ENCODE results near the gene TTC39A.
A peak's percentile ranks its signal among the peaks of the same experiment; 100 is the strongest.
"Not testable (repeated sequence)": the region's sequence is repeated elsewhere in the genome, so short reads cannot be mapped to it uniquely, and the experiment has no call there.

The TTC39A gene

DNA sequence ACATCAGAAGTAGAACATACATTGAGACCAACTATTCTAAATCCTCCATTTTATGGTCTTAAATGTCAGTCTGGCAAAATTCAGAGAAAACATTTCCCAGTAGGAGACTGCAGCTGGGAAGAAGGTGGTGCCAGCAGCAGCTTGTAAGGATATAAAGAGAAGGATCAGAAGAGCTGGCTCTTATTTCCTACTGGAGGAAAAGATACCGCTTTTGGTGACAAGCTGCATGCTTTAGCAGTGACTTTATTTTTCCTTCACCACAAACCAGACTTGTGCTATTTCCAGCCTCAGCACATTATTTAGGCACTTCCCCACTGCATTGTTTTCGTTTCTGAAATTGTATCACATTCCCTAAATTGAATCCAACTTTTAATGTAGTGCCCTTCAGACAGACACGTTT is 65.9 kb downstream of the TTC39A start:
- DNase-seq = peak; percentile 59

DNA sequence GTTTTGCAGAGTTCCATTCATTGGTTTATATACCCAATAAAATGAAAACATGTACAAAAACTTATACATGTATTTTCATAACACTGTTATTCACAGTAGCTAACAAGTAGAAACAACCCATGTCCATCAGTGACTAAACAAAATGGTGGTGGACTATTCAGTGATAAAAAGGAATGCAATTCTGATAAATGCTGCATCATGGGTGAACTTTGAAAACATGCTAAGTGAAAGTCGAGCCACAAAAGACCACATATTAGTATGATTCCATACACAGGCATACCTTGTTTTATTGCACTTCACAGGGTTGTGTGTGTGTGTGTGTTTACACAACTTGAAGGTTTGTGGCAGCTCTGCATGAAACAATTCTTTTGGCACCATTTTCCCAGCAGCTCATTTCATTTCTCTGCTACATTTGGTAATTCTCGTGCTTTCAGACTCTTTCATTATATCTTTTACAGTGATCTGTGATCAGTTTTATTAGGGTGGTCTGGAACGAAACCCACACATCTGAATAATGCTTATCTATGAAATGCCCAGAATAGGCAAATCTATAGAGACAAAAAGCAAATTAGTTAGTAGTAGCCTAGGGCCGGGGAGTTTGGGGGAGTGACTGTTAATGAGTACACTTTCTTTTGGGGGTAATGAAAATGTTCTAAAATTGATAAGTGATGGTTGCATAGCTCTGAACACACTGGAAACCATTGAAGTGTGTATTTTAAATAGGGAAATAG is 67.0 kb downstream of the TTC39A start:
- no peak for DNase-seq

DNA sequence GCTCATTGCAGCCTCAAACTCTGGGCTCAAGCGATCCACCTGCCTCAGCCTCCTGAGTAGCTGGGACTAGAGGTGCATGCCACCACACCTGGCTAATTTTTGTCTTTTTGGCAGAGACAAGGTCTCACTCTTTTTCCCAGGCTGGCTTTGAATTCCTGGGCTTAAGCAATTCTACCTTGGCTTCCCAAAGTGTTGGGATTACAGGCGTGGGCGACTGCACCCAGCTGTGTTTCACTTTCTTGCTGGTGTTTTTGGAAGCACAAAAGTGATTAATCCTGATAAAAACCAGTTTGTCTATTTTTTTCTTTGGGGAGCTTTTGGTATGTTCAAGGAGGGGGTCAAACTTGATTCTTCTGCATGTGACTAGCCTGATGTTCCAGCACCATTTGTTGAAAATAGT is 75.0 kb downstream of the TTC39A start:
- no peak for DNase-seq

DNA sequence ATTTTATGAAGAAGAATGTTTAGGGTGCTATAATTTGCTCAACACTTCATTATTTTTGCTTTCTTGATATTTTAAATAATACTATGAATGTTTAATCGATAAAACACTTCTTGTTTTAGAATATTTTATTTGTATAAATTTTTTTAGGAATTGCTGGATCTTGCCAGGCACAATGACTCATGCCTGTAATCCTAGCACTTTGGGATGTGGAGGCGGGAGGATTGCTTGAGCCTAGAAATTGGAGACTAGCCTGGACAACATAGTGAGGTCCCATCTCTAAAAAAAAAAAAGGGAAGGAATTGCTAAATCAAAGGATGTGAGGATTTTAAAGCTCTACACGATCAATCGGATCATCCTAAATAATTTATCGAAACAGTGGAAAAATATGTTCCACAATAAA is 76.7 kb downstream of the TTC39A start:
- DNase-seq = no peak

DNA sequence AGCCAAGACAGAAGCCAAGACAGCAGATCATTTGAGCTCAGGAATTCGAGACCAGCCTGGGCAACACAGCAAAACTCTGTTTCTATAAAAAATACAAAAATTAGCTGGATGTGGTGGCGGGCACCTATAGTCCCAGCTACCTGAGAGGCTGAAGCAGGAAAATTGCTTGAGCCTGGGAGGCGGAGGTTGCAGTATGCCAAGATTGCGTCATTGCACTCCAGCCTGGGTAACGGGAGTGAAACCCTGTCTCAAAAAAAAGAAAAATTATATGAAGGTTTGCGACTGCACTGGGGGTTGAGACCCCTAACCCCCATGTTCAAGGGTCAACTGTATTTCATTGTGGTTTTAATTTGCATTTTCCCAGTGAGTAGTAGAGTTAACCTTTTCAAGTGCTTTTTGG is 78.0 kb downstream of the TTC39A start:
- DNase-seq = no peak

DNA sequence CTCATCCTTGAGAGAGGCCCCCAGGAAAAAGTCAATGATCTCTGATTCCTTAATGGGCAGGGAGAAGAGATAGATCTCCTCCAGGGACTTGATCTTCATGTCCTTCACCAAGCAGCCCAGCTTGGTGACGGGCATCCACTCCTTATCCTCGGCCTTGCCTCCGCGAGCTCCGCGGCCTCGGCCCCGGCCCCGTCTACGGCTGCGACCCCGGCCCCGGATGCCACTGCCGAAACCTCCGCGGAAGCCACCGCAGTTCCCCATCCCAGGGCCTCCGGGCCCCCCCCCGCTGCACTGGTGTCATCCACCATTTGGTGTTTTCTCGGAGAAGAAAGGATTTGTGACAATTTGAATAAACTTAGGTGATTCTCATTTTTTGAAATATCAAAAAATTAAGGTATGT is 79.2 kb downstream of the TTC39A start:
- not testable (repeated sequence) for DNase-seq

DNA sequence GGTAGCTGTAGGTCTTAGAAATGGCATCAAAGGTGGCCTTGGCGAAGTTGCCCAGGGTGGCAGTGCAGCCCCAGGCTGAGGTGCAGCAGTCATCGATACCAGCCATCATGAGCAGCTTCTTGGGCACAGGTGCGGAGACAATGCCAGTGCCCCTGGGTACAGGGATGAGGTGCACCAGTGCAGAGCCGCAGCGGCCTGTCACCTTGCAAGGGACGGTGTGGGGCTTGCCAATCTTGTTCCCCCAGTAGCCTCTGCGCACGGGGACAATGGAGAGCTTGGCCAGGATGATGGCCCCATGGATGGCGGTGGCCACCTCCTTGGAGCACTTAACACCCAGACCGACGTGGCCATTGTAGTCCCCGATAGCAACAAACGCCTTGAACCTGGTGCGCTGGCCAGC is 79.6 kb downstream of the TTC39A start:
- not testable (repeated sequence) for DNase-seq

DNA sequence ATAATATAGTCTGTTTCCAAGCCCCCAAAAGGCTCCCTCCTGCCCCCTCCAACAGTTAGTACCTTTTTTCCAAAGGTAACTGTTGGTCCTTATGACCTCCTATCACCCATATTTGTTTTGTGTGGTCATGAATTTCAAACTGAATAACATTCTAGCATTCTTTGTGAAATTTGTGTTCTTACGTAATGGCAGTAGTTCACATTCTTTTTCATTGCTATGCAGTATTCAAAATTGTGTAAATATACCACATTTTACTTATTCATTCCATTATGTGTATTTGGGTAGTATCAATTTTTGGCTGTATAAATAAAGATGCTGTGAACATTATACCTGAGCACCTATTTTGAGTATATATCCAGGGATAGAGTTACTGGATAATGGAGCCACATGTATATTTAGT is 80.9 kb downstream of the TTC39A start:
- DNase-seq = no peak

DNA sequence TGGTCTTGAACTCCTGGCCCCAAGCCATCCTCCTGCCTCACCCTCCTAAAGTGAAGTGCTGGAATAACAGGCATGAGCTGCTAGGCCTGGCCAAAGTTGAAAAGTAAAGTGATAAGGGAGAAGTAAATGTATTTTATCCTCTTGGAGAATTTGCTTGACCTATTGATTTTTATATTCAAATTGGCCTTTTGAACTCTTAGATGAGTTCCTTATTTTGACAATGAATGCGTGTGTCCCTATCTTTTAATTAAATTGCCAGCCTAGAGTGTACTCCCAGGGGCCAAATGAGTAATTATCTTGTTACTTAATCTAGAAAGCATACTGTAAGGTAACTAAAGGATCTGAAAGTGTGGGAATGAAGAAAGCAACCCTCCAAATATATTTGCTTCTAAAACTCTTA is 82.9 kb downstream of the TTC39A start:
- DNase-seq = no peak

DNA sequence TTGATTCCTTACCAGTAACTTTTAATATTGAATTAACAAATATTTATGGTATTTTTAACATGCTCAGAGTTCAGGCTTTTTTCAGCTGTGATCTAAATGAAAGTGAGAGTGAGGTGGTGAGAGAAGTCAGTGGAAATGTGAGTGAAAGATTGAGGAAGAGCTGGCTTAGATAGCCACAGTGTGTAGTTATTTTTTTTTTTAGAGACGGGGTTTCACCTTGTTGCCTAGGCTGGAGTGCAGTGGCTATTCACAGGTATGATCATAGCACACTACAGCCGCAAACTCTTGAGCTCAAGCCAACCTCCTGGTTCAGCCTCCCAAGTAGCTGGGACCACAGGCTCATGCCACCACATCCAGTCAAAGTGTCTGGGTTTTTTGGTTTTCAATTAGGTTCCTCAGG is 83.3 kb downstream of the TTC39A start:
- no peak for DNase-seq

DNA sequence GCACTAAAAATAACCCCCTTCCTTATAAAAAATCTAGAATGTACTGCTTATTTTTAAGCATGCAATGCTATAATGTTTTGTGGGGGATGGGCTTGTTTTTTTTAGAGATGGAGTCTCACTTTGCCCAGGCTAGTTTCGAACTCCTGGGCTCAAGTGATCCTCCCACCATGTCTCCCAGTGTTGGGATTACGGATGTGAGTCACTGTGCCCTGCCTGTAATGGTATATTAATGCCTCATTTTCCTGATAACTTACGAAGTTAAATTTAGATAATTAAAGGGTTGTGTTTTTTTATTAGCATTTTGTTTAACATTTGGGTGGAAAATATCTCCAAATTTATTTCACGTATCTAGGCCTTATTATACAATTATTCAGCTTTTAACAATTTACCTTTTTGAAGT is 87.8 kb downstream of the TTC39A start:
- no peak for DNase-seq

DNA sequence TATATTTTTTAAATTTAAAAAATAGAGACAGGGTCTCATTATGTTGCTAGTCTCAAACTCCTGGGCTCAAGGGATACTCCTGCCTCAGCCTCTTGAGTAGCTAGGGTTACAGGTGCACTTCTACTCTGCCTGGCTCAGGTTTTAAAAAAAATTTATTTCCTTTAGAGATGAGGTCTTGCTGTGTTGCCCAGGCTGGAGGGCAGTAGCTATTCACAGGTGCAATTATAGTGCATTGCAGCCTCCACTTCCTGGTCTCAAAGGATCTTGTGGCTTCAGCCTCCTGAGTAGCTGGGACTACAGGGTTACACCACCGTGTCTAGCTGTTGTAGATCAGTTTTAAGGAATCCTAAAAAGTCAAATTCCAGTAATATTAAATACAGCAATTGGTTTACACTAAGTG is 89.2 kb downstream of the TTC39A start:
- no peak for DNase-seq

DNA sequence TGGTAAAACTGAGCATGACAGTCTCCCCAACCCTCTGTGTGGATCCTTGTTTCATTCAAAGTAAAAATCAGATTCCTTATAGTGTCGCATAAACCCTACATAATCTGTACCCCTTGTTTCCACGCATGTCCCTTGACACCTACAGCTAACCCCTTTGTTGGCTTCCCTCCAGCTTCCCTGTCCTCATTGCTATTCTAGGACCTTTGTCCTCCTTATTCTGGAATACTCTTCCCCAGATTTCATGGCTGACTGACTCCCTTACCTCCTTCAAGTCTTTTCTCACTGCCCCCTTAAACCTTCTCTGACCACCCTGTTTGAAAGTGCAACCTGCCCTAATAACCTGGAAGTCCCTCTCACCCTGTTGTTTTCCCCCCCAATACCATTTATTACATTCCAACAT is 90.3 kb downstream of the TTC39A start:
- DNase-seq = no peak

DNA sequence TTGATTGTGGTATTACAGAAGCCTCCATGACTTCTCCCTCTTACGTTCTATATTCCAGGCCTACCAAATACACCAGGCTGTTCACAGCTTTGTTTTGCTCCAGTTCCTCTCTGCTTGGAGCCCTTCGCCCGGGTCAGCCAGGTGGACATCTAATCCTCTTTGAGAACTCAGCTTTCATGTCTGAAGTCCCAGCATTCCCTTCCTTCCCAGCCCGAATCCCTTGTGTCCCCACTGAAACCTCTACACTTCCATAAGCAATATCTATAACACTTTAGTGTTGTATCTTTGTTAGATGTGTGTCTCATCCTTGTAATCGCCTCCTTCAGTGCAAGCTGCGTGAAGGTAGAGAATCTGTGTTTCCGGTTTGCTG is 92.3 kb downstream of the TTC39A start:
- peak; percentile 36 for DNase-seq

DNA sequence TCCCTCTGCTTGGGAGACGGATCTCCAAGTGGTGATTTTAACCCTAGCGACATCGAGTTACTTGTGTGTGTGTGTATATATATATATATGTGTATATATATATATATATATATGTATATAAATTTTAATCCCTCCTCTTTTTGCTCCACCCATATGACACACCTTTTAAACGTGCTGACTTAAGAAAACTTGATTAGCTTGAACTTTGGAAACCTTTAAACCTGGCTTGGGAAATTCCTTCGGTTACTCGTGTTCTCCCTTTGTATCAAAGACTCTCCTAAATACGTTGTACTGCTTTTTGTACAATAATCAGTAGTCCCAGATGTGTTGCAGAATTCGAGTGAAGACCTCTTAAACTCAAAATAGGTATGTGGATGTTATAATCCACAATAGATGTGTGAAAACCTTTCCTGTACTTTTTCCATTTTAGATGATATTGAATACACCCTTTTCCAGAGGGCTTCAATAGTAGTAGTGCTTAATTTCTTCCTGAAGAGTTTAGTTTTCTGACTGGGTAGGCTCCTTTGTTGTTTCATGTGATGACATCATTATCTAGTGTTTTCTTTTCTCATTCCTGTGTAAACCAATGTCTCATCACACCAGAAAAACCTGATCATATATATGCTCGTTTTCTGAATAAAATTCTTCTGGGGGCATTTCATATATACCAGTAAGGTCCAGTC is 92.9 kb downstream of the TTC39A start:
- no peak for DNase-seq
